DND-41 (cell line): ENCODE results near the gene IFT43.

ENCODE experiments used
- ATAC-seq: fragments of 200-7000 bp; cut with Tn5 transposase; 3 replicates; pipeline ENCODE4 v1.9.1; 2021; ENCODE audit warnings: low read depth; ENCODE audit not compliant: insufficient read depth
- DNase-seq: peaks from one replicate; pipeline ENCODE4 v3.0.0-alpha.2; 2020
- H2AFZ ChIP-seq: 2 replicates; pipeline ENCODE4 v1.6.0; 2012; ENCODE audit warnings: low read depth, low read length
- H3K27ac ChIP-seq: 2 replicates; pipeline ENCODE4 v1.5.1; 2012; ENCODE audit warnings: low read length, inconsistent platforms
- H3K27me3 ChIP-seq: fragments of 200-600 bp; sonication (generic); 2 replicates; pipeline ENCODE4 v1.6.0; 2012; ENCODE audit warnings: low read length, mild to moderate bottlenecking, inconsistent platforms; ENCODE audit not compliant: insufficient read depth, poor library complexity
- H3K36me3 ChIP-seq: 2 replicates; pipeline ENCODE4 v1.5.1; 2012; ENCODE audit warnings: low read length, inconsistent platforms; ENCODE audit not compliant: insufficient read depth
- H3K4me1 ChIP-seq: 2 replicates; pipeline ENCODE4 v1.5.1; 2012; ENCODE audit warnings: mild to moderate bottlenecking, low read length; ENCODE audit not compliant: insufficient read depth
- H3K4me2 ChIP-seq: 2 replicates; pipeline ENCODE4 v1.6.0; 2012; ENCODE audit warnings: mild to moderate bottlenecking, moderate library complexity, low read length, inconsistent platforms; ENCODE audit not compliant: insufficient read depth
- H3K4me3 ChIP-seq, 2 experiments: fragments of 200-600 bp in 1 of 2; shearing (Covaris generic) in 1 of 2; 2 replicates each; pipeline ENCODE4 v1.5.1; 2012 to 2016; ENCODE audit warnings: inconsistent platforms in 2 of 2, low read length in 2 of 2, mild to moderate bottlenecking in 2 of 2, low read depth in 1 of 2, moderate library complexity in 1 of 2
- H3K79me2 ChIP-seq: 2 replicates; pipeline ENCODE4 v1.6.0; 2012; ENCODE audit warnings: low read length, inconsistent platforms; ENCODE audit not compliant: insufficient read depth
- H3K9ac ChIP-seq: 2 replicates; pipeline ENCODE4 v1.6.0; 2012; ENCODE audit warnings: low read depth, mild to moderate bottlenecking, inconsistent platforms, low read length, moderate library complexity
- H3K9me3 ChIP-seq: 2 replicates; pipeline ENCODE4 v1.5.1; 2012; ENCODE audit warnings: low read length, moderate library complexity, mild to moderate bottlenecking, inconsistent platforms; ENCODE audit not compliant: insufficient read depth, severe bottlenecking
- H4K20me1 ChIP-seq: 2 replicates; pipeline ENCODE4 v1.6.0; 2012; ENCODE audit warnings: low read length; ENCODE audit not compliant: insufficient read depth
- EZH2 ChIP-seq: IDR thresholded peaks from 3 replicates; pipeline ENCODE4 v1.6.1; 2012; ENCODE audit warnings: borderline replicate concordance, low read depth, mild to moderate bottlenecking, moderate library complexity, low read length, inconsistent platforms; ENCODE audit not compliant: severe bottlenecking
- TF ChIP-seq, protein P1 (sequence below): IDR thresholded peaks from 2 replicates; pipeline ENCODE4 v1.5.1; 2012; ENCODE audit warnings: borderline replicate concordance, low read length, moderate library complexity, mild to moderate bottlenecking; ENCODE audit not compliant: poor library complexity, severe bottlenecking; ENCODE audit errors: extremely low read depth

The IFT43 gene

DNA sequence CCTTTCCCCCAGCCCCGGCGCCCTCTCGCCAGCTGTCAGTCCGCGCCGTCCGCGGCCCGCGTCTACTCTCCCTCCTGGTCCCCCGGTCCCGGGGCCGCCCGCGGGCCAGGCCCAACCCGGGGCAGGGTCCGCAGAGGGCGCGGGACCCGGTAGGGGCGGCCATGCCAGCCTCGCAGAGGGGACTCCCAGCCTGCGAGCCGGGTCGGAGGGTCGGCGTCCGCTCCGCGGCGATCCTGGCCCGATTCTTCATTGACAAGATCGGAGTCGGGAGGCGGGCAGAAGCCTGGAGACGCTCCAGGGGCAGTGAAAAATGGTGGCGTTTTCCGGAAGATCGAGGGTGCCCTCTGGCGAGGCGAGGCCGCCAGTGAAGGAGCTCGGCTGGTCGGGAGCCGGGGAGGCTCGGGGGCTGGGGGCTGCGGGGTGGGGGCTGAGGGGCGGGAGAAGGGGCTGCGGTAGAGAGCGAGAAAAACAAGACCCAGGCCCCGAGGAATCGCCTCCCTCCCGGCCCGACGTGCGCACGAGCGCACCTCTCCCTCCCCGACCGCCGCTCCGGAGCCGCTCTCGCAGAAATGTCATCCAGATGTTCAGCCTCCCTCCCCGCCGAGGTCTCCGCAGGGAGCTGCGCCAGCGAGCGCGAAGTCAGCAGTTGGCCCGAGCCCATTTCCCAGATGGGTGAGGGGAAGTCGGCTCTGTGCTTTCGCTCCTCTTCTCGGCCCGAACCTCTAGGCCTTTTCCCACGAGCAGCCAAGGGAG lies 3.1 kb upstream of the IFT43 start:
- peak; percentile 80 for DNase-seq
- 0 out of 2 replicates have a peak, but pooled peaks cover 2% of the 10 kb centered on the region for H3K79me2 ChIP-seq
- peak overlapping the region; percentile 43 to 60; a peak in 3 of 4 replicates for H3K4me3 ChIP-seq
- H4K20me1 ChIP-seq, result 0 out of 2 replicates have a peak, but pooled peaks cover 3% of the 10 kb centered on the region
- H3K36me3 ChIP-seq, result no peaks in the 10 kb centered on the region
- peaks cover 4% of the 10 kb centered on the region for H3K27me3 ChIP-seq
- H3K9ac ChIP-seq, result peak overlapping the region; percentile 67
- peak overlapping the region; percentile 38; the same call in 1 of the 2 replicates for H3K27ac ChIP-seq
- peak overlapping the region; percentile 85 for H2AFZ ChIP-seq
- ATAC-seq, result peak; percentile 78
- no peaks in the 10 kb centered on the region for H3K9me3 ChIP-seq
- H3K4me1 ChIP-seq, result peaks cover 44% of the 10 kb centered on the region
- H3K4me2 ChIP-seq, result peak overlapping the region; percentile 68
- TF ChIP-seq, protein P1, sequence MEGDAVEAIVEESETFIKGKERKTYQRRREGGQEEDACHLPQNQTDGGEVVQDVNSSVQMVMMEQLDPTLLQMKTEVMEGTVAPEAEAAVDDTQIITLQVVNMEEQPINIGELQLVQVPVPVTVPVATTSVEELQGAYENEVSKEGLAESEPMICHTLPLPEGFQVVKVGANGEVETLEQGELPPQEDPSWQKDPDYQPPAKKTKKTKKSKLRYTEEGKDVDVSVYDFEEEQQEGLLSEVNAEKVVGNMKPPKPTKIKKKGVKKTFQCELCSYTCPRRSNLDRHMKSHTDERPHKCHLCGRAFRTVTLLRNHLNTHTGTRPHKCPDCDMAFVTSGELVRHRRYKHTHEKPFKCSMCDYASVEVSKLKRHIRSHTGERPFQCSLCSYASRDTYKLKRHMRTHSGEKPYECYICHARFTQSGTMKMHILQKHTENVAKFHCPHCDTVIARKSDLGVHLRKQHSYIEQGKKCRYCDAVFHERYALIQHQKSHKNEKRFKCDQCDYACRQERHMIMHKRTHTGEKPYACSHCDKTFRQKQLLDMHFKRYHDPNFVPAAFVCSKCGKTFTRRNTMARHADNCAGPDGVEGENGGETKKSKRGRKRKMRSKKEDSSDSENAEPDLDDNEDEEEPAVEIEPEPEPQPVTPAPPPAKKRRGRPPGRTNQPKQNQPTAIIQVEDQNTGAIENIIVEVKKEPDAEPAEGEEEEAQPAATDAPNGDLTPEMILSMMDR, result peak; percentile 69
- no peak for TF ChIP-seq EZH2

DNA sequence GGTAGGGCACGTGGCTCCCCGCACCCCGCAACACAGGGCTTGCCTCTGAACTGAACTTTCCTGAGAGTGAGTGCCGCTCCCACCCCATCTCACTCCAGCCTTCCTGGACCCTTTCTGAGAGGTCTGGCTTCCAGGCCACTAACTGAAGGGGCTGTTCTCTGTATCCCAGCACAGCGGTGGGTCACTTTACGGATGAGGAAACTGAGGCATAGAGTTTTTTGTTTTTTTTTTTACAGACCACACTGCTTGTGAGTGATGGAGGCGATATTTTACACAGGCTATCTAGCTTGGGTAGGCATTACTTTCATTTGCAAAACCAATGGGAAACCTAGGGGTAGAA lies 2.6 kb upstream of the IFT43 start:
- Histone ChIP-seq H3K79me2 (0 out of 2 replicates have a peak, but pooled peaks cover 2% of the 10 kb centered on the region), H3K9me3 (no peaks in the 10 kb centered on the region), H3K4me1 (peaks cover 44% of the 10 kb centered on the region), H3K27me3 (peaks cover 4% of the 10 kb centered on the region), H4K20me1 (0 out of 2 replicates have a peak, but pooled peaks cover 3% of the 10 kb centered on the region), H3K27ac (no peak overlapping the region), H3K9ac (peak overlapping the region; percentile 36; the same call in 1 of the 2 replicates), H3K36me3 (no peaks in the 10 kb centered on the region), H2AFZ (peak overlapping the region; percentile 60; the same call in 1 of the 2 replicates), H3K4me3 (peak overlapping the region in 1 of 2 experiments; percentile 60; a peak in 2 of 4 replicates), H3K4me2 (peak overlapping the region; percentile 68)
- no peak for DNase-seq
- no peak for ATAC-seq
- TF ChIP-seq, protein P1, result no peak
- no peak for TF ChIP-seq EZH2

DNA sequence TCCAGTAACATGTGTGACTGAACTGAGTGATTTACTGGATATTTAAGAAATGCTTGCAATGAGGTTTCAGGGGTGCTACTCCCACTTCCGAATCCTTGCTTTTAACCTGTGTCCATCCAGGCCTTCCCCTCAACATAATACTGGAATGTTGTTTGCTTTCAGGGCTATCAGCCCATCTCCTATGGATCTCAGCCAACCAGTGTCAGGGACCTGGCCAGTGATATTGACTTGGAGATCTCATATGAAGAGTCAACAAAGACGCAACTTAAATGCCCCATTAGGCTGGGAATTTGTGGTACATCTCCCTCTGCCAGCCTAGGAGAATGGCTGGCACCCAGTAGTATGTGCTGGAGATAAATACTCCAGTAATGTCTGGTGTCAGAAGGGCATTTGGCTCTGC lies 889 bp upstream of the IFT43 start:
- Histone ChIP-seq H3K4me1 (peaks cover 42% of the 10 kb centered on the region), H4K20me1 (no peaks in the 10 kb centered on the region), H2AFZ (no peak overlapping the region), H3K4me2 (peak overlapping the region; percentile 96; the same call in 1 of the 2 replicates), H3K79me2 (0 out of 2 replicates have a peak, but pooled peaks cover 2% of the 10 kb centered on the region), H3K27me3 (peaks cover 4% of the 10 kb centered on the region), H3K27ac (no peak overlapping the region), H3K9ac (no peak overlapping the region), H3K4me3 (no peak overlapping the region), H3K36me3 (no peaks in the 10 kb centered on the region), H3K9me3 (no peaks in the 10 kb centered on the region)
- no peak for DNase-seq
- ATAC-seq, result no peak
- TF ChIP-seq EZH2, result no peak
- TF ChIP-seq, protein P1, result no peak
